ENCODE measurements around the gene FILIP1L. TPM values are rescaled to one million over a fixed set of nuclear protein-coding genes. Genes with fewer than 3 reads are reported as not detected.
A peak's percentile ranks its signal among the peaks of the same experiment; 100 is the strongest.

The FILIP1L gene
- total and polyA plus RNA-seq, 2 of the 4 experiments (the other 2 are of a cell fraction) = 11.5 to 19.9 TPM

GRCh38 chr3:99896482-99896881 is 217.8 kb downstream of the FILIP1L start:
- no peak overlapping the region for H3K4me3 ChIP-seq (ENCODE audit: insufficient read depth, low read depth, low read length)
- peak overlapping the region; percentile 35 to 68 for H4K8ac ChIP-seq (ENCODE audit: low read depth in 2 of 2, low read length in 2 of 2)
- H3K18ac ChIP-seq (ENCODE audit: low read depth, low read length) = peak overlapping the region; percentile 92
- H3K9me1 ChIP-seq (ENCODE audit: insufficient read depth, low read length) = peaks cover 9% of the 10 kb centered on the region
- no peaks in the 10 kb centered on the region for H4K20me1 ChIP-seq (ENCODE audit: insufficient read depth, low read length)
- no peak for TF ChIP-seq SMC3 (IDR thresholded peaks at IDR 0.05; ENCODE audit: low read depth, low read length)
- no peak for TF ChIP-seq RFX5 (IDR thresholded peaks at IDR 0.05; ENCODE audit: low read depth, low read length)
- no peak for TF ChIP-seq FOS (IDR thresholded peaks at IDR 0.05; ENCODE audit: low read depth, low read length)
- no peak for TF ChIP-seq NFE2L2 (IDR thresholded peaks at IDR 0.05; ENCODE audit: low read depth, low read length)
- no peak for TF ChIP-seq CEBPB (IDR thresholded peaks at IDR 0.05; ENCODE audit: low read depth, low read length)
- TF ChIP-seq MAFK (IDR thresholded peaks at IDR 0.05; ENCODE audit: low read depth, low read length) = no peak
- TF ChIP-seq MXI1 (IDR thresholded peaks at IDR 0.05; ENCODE audit: borderline replicate concordance, low read depth, low read length) = no peak
- no peak for TF ChIP-seq RCOR1 (IDR thresholded peaks at IDR 0.05; ENCODE audit: insufficient replicate concordance, low read length)
- no peak for TF ChIP-seq MAZ (IDR thresholded peaks at IDR 0.05; ENCODE audit: borderline replicate concordance, low read depth, low read length)
- TF ChIP-seq CHD1 (IDR thresholded peaks at IDR 0.05; ENCODE audit: low read depth, low read length) = no peak
- TF ChIP-seq, protein P1, sequence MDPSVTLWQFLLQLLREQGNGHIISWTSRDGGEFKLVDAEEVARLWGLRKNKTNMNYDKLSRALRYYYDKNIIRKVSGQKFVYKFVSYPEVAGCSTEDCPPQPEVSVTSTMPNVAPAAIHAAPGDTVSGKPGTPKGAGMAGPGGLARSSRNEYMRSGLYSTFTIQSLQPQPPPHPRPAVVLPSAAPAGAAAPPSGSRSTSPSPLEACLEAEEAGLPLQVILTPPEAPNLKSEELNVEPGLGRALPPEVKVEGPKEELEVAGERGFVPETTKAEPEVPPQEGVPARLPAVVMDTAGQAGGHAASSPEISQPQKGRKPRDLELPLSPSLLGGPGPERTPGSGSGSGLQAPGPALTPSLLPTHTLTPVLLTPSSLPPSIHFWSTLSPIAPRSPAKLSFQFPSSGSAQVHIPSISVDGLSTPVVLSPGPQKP (IDR thresholded peaks at IDR 0.05; ENCODE audit: borderline replicate concordance, low read depth, low read length) = no peak
- no peak for TF ChIP-seq BHLHE40 (IDR thresholded peaks at IDR 0.05; ENCODE audit: low read depth, low read length)
- TF ChIP-seq USF2 (IDR thresholded peaks at IDR 0.05; ENCODE audit: low read depth, low read length) = no peak
- TF ChIP-seq CTCF (conservative IDR thresholded peaks at IDR 0.05; ENCODE audit: low read depth, low read length) = no peak
- no peak for TF ChIP-seq POLR2A (IDR thresholded peaks at IDR 0.05; ENCODE audit: low read depth, low read length)
- TF ChIP-seq RAD21 (IDR thresholded peaks at IDR 0.05; ENCODE audit: low read length) = no peak
- H3K4ac ChIP-seq (ENCODE audit: low read depth, low read length) = peak overlapping the region; percentile 71
- H2BK120ac ChIP-seq (ENCODE audit: low read depth, low read length) = peak overlapping the region; percentile 88
- peak overlapping the region; percentile 88; the same call in 1 of the 2 replicates for H3K4me2 ChIP-seq (ENCODE audit: low read depth, low read length)
- H3K36me3 ChIP-seq (ENCODE audit: control insufficient read depth, insufficient read depth, low read length) = no peaks in the 10 kb centered on the region
- H2BK20ac ChIP-seq (ENCODE audit: low read depth, low read length) = peak overlapping the region; percentile 84
- H4K91ac ChIP-seq (ENCODE audit: insufficient read depth, low read depth, low read length) = peak overlapping the region; percentile 35; the same call in 1 of the 2 replicates
- intact Hi-C loops (cut with micrococcal nuclease) = no loop called here
- peak overlapping the region; percentile 96 for H2BK5ac ChIP-seq (ENCODE audit: low read depth, low read length, poor library complexity, severe bottlenecking)
- H3K4me1 ChIP-seq (ENCODE audit: control insufficient read depth, insufficient read depth, low read length) = peaks cover 16% of the 10 kb centered on the region
- peak overlapping the region; percentile 50 for H3K14ac ChIP-seq (replicated peaks; ENCODE audit: low read depth, low read length)
- H3K27me3 ChIP-seq (ENCODE audit: control insufficient read depth, insufficient read depth, low read length) = no peaks in the 10 kb centered on the region
- CTCF ChIA-PET = interaction anchor here (0.6 to 1.0 kb wide), 2 partner anchors 139 to 358 kb away, joined by 3 read pairs; no protein-coding TSS in a partner anchor
- peak overlapping the region; percentile 61 for H3K23ac ChIP-seq (ENCODE audit: low read depth, low read length)
- DNase-seq = no peak
- H3K9me3 ChIP-seq (ENCODE audit: control insufficient read depth, insufficient read depth, low read length) = no peaks in the 10 kb centered on the region
- no CpG with 5 or more reads among the region's 3 CpGs for WGBS, 2 experiments (ENCODE audit: extremely low coverage in 2 of 2, insufficient read length in 1 of 2)
- 0 out of 2 replicates have a peak overlapping the region, but pooled peaks have one; percentile 3 for H2AK5ac ChIP-seq (ENCODE audit: low read depth, low read length)
- no peak overlapping the region for H2AK9ac ChIP-seq (replicated peaks; ENCODE audit: low read depth, low read length, poor library complexity)
- no peak overlapping the region for H2AFZ ChIP-seq (replicated peaks; ENCODE audit: low read length, poor library complexity)
- in situ Hi-C loops (cut with MboI; ENCODE audit: low sequenced_read_pairs) = no loop called here
- peak overlapping the region; percentile 82; the same call in 1 of the 2 replicates for H4K5ac ChIP-seq (ENCODE audit: low read depth, low read length)
- H3K79me1 ChIP-seq (ENCODE audit: low read depth in 1 of 2, low read length in 2 of 2) = peaks cover 18 to 22% of the 10 kb centered on the region in 2 experiments
- peak overlapping the region; percentile 54 for H3K27ac ChIP-seq (ENCODE audit: insufficient read depth, low read length)
- dilution Hi-C loops (cut with HindIII; ENCODE audit: low sequenced_read_pairs, unreplicated experiment) = no loop called here
- BruUV-seq (replicated peaks) = no TSS peak
- H2BK15ac ChIP-seq (ENCODE audit: low read depth, low read length) = peak overlapping the region; percentile 46
- peak overlapping the region; percentile 89 for H3K56ac ChIP-seq (ENCODE audit: extremely low read depth, insufficient read depth, low read length)
- peak overlapping the region; percentile 21; the same call in 1 of the 2 replicates for H3K9ac ChIP-seq (ENCODE audit: low read depth, low read length)
- POLR2A ChIA-PET (ENCODE audit: unreplicated experiment) = no interaction called here
- ATAC-seq (ENCODE audit: low read depth) = no peak

Data from IMR-90 (cell line).